PC-3 (cell line): ENCODE results near the gene NINL. TPM values are rescaled to one million over a fixed set of nuclear protein-coding genes. Genes with fewer than 3 reads are reported as not detected.

Source experiments
- ATAC-seq: fragments of 200-7000 bp; cut with Tn5 transposase; 2 replicates; pipeline ENCODE4 v1.9.1; 2020; ENCODE audit warnings: mild to moderate bottlenecking, moderate library complexity
- BruUV-seq: library from RNA; stranded (reverse); fragments of 400-500 nt; replicated peaks from 2 replicates; lab custom pipeline; 2021; lab: Mats Ljungman, UMichigan
- CTCF ChIA-PET: fragments of 300-600 bp; sonication (Branson Sonifier 250); formaldehyde crosslinking; loops from one replicate; lab custom pipeline; 2022; ENCODE audit warnings: antibody characterized with exemption; lab: Charles Lee
- POLR2A ChIA-PET: fragments of 300-600 bp; sonication (Branson Sonifier 250); formaldehyde crosslinking; loops from one replicate; lab custom pipeline; 2022; ENCODE audit warnings: antibody characterized with exemption; ENCODE audit not compliant: unreplicated experiment; lab: Charles Lee
- DNase-seq: peaks from one replicate; pipeline ENCODE4 v3.0.0-alpha.2; 2015
- H2AFZ ChIP-seq: fragments of 300-600 bp; sonication (generic); 2 replicates; pipeline ENCODE4 v1.6.0; 2016; ENCODE audit warnings: antibody characterized with exemption, low read length
- H3F3A ChIP-seq: fragments of 300-600 bp; sonication (generic); one replicate; pipeline ENCODE4 v1.6.0; 2017; ENCODE audit warnings: antibody characterized with exemption, low read length, control low read depth, mild to moderate bottlenecking; ENCODE audit not compliant: unreplicated experiment
- H3K27ac ChIP-seq: fragments of 300-600 bp; sonication (generic); 2 replicates; pipeline ENCODE4 v1.5.1; 2016; ENCODE audit warnings: mild to moderate bottlenecking, low read length
- H3K27me3 ChIP-seq: fragments of 300-600 bp; sonication (generic); 2 replicates; pipeline ENCODE4 v1.6.1; 2016; ENCODE audit warnings: low read length, mixed read lengths
- H3K36me3 ChIP-seq: fragments of 300-600 bp; sonication (generic); 2 replicates; pipeline ENCODE4 v1.6.1; 2016; ENCODE audit warnings: low read depth, mixed run types, low read length, mixed read lengths
- H3K4me1 ChIP-seq: fragments of 300-600 bp; sonication (generic); 2 replicates; pipeline ENCODE4 v1.5.1; 2016; ENCODE audit warnings: low read length; ENCODE audit not compliant: insufficient read depth
- H3K4me2 ChIP-seq: fragments of 300-600 bp; sonication (generic); 2 replicates; pipeline ENCODE4 v1.6.0; 2016; ENCODE audit warnings: low read length
- H3K4me3 ChIP-seq: fragments of 300-600 bp; sonication (generic); 2 replicates; pipeline ENCODE4 v1.5.1; 2016; ENCODE audit warnings: mild to moderate bottlenecking, low read length, mixed read lengths
- H3K79me2 ChIP-seq: fragments of 300-600 bp; sonication (generic); 2 replicates; pipeline ENCODE4 v1.6.1; 2017; ENCODE audit warnings: low read length, mixed read lengths
- H3K9ac ChIP-seq: fragments of 300-600 bp; sonication (generic); 2 replicates; pipeline ENCODE4 v1.6.0; 2016; ENCODE audit warnings: mild to moderate bottlenecking, low read length
- H3K9me2 ChIP-seq: fragments of 300-600 bp; sonication (generic); replicated peaks from 2 replicates; pipeline ENCODE4 v1.6.1; 2016; ENCODE audit warnings: mixed run types, low read length, mixed read lengths
- H3K9me3 ChIP-seq: fragments of 300-600 bp; sonication (generic); 2 replicates; pipeline ENCODE4 v1.6.1; 2016; ENCODE audit warnings: low read length, mixed read lengths
- H4K20me1 ChIP-seq: fragments of 300-600 bp; sonication (generic); 2 replicates; pipeline ENCODE4 v1.6.1; 2016; ENCODE audit warnings: low read length, mixed read lengths
- EZH2 ChIP-seq: fragments of 300-600 bp; sonication (generic); IDR thresholded peaks from one replicate; pipeline ENCODE4 v1.6.1; 2017; ENCODE audit warnings: antibody characterized with exemption, mild to moderate bottlenecking, low read length; ENCODE audit not compliant: unreplicated experiment
- EZH2phosphoT487 ChIP-seq: fragments of 300-600 bp; sonication (generic); IDR thresholded peaks from 2 replicates; pipeline ENCODE4 v1.6.1; 2018; ENCODE audit warnings: mild to moderate bottlenecking, antibody characterized with exemption, low read length, borderline replicate concordance
- intact Hi-C: fragments of 100-400 bp; cut with micrococcal nuclease; formaldehyde crosslinking; loops from 2 replicates; pipeline ENCODE4 v1.9.0; 2023
- total RNA-seq: library from RNA; depleted of rRNA; stranded (reverse); fragments of >200 nt; gene quantifications from 2 replicates; pipeline ENCODE4 v1.2.3, GENCODE V29; 2014
- TF ChIP-seq, protein P1 (sequence below): fragments of 300-600 bp; sonication (generic); conservative IDR thresholded peaks from 2 replicates; pipeline ENCODE4 v1.5.1; 2017; ENCODE audit warnings: antibody characterized with exemption, low read depth, mild to moderate bottlenecking, low read length

Gene NINL
- total RNA-seq, 1 experiment from 2014 or later, result 6.5 TPM

DNA sequence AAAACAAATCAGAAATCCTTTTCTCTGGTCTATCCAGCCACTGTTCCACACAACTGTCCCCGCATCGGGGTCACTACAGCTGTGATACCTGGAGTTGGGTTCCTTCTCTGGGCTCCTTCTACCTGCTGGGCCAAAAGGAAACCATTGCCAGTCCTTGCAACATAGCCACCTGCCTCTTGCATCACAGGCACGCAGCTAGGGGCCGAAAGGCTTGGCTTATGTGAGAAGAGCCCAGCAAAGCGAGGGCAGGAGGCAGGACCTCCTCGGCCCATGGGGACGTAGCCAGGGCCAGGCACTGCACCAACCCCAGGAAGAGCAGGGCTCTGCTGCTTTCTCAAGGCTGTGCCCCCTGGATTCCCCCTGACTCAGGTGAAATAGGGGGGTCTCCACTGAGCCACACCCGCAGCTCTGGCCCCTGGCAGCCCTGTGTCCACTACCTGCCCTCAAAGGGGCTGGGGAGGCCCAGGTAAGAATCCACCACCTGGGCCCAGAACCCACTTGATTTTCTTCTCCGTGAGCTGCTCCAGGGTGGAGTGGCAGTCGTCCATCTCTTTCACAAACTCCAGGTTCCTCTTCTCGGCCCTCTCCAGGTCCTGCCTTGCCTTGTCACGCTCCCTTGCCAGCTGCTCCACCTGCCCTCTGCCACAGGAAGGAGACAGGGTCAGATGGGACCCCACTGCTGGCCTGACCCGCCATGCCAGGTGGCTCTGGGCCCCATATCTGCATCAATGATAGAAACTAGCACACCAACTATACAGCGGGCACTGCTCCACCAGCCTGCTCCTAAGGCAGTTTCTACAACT is 89.0 kb downstream of the NINL start:
- Histone ChIP-seq H3K27me3 (no peaks in the 10 kb centered on the region), H3K79me2 (no peaks in the 10 kb centered on the region), H2AFZ (no peak overlapping the region), H3K27ac (peak overlapping the region; percentile 43), H3K4me1 (peaks cover 20% of the 10 kb centered on the region), H3K9me3 (no peaks in the 10 kb centered on the region), H4K20me1 (no peaks in the 10 kb centered on the region), H3K9me2 (no peaks in the 10 kb centered on the region), H3K4me3 (0 out of 2 replicates have a peak overlapping the region, but pooled peaks have one; percentile 7), H3K4me2 (peak overlapping the region; percentile 35), H3K36me3 (no peaks in the 10 kb centered on the region), H3K9ac (no peak overlapping the region), H3F3A (no peaks in the 10 kb centered on the region)
- TF ChIP-seq EZH2 (no peak), EZH2phosphoT487 (no peak)
- TF ChIP-seq, protein P1, sequence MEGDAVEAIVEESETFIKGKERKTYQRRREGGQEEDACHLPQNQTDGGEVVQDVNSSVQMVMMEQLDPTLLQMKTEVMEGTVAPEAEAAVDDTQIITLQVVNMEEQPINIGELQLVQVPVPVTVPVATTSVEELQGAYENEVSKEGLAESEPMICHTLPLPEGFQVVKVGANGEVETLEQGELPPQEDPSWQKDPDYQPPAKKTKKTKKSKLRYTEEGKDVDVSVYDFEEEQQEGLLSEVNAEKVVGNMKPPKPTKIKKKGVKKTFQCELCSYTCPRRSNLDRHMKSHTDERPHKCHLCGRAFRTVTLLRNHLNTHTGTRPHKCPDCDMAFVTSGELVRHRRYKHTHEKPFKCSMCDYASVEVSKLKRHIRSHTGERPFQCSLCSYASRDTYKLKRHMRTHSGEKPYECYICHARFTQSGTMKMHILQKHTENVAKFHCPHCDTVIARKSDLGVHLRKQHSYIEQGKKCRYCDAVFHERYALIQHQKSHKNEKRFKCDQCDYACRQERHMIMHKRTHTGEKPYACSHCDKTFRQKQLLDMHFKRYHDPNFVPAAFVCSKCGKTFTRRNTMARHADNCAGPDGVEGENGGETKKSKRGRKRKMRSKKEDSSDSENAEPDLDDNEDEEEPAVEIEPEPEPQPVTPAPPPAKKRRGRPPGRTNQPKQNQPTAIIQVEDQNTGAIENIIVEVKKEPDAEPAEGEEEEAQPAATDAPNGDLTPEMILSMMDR, result no peak
- ChIA-PET POLR2A (interaction anchor here (0.6 kb wide), 1 partner anchor 39 kb away, joined by 4 read pairs; no protein-coding TSS in a partner anchor), CTCF (interaction anchor here (0.5 to 0.9 kb wide), 2 partner anchors 44 to 184 kb away, joined by 11 read pairs; no protein-coding TSS in a partner anchor)
- ATAC-seq (no peak; the same call in 1 of the 2 replicates), DNase-seq (no peak)
- BruUV-seq, result no TSS peak
- intact Hi-C loops, result no loop called here

DNA sequence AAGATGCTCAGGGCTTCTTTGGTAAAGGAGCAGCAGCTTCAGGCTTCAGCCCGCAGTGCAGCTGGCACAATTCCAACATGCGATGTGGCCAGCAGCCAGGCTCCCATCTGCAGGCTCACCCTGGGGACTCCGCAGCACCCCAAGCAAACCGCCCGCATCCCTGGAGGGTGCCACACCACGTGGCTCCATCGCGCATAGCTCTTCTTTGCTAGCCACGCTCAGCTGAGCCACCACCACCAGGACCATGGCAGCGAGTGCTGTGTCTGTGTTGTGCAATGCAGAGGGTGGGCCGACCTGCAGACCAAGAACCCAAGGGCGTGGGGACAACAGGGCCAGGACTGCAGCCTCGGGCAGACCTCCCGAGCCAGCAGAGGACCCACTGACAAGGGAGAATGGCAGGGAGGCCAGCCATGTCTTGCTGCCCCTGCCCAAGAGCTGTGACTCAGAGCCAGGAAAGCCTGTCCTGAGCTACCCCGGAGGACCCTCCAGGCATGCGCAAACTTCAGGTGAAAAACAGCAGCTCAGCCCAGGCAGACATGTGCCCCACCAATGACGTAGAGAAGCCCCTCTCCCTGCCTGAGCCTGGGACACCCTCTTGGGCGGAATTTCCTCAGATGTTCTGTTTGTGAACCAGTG is 90.0 kb downstream of the NINL start:
- no peak overlapping the region for H3K27ac ChIP-seq
- no peaks in the 10 kb centered on the region for H3F3A ChIP-seq
- no peaks in the 10 kb centered on the region for H3K27me3 ChIP-seq
- H3K9me2 ChIP-seq, result no peaks in the 10 kb centered on the region
- H4K20me1 ChIP-seq, result no peaks in the 10 kb centered on the region
- ChIA-PET POLR2A (interaction anchor here (0.6 kb wide), 1 partner anchor 50 kb away, joined by 7 read pairs; no protein-coding TSS in a partner anchor), CTCF (no interaction called here)
- no peak overlapping the region for H2AFZ ChIP-seq
- H3K4me2 ChIP-seq, result no peak overlapping the region
- ATAC-seq (no peak), DNase-seq (no peak)
- BruUV-seq, result no TSS peak
- TF ChIP-seq EZH2 (no peak), EZH2phosphoT487 (no peak)
- TF ChIP-seq, protein P1, result no peak
- H3K79me2 ChIP-seq, result no peaks in the 10 kb centered on the region
- intact Hi-C loops, result no loop called here
- no peak overlapping the region for H3K4me3 ChIP-seq
- no peaks in the 10 kb centered on the region for H3K9me3 ChIP-seq
- H3K4me1 ChIP-seq, result peaks cover 20% of the 10 kb centered on the region
- H3K9ac ChIP-seq, result no peak overlapping the region
- H3K36me3 ChIP-seq, result no peaks in the 10 kb centered on the region
